ENCODE data around the gene ALKAL2. TPM values are rescaled to one million over a fixed set of nuclear protein-coding genes. Genes with fewer than 3 reads are reported as not detected.
"Not testable (repeated sequence)": the region's sequence is repeated elsewhere in the genome, so short reads cannot be mapped to it uniquely, and the experiment has no call there.

ALKAL2 gene
- total and polyA plus RNA-seq, 3 donors from 2014 or later: 29.6 to 69.4 (median 46.9) TPM

GRCh38 chr2:317501-318424 lies 29.9 kb upstream of the ALKAL2 start:
- Histone ChIP-seq H3K4me1 (no peaks in the 10 kb centered on the region), H3K9me3 (no peaks in the 10 kb centered on the region), H3K27ac (no peak overlapping the region), H3K36me3 (ENCODE audit: low read depth, missing control alignments) (no peaks in the 10 kb centered on the region), H3K27me3 (no peaks in the 10 kb centered on the region), H3K4me3 (no peak overlapping the region)
- TF ChIP-seq CTCF (IDR thresholded peaks at IDR 0.05) (no peak), POLR2A (IDR thresholded peaks at IDR 0.05) (no peak)
- DNase-seq: no peak
- intact Hi-C loops (cut with DNase I; ENCODE audit: low total_unique reads): no loop called here
- 64 to 66% methylated on average over 27 of the region's 27 CpGs for WGBS, 2 donors

- Histone ChIP-seq H3K9me3 (no peaks in the 10 kb centered on the region), H3K27ac (no peak overlapping the region), H3K4me1 (no peaks in the 10 kb centered on the region), H3K4me3 (no peak overlapping the region), H3K27me3 (no peaks in the 10 kb centered on the region), H3K36me3 (ENCODE audit: low read depth, missing control alignments) (no peaks in the 10 kb centered on the region)
- TF ChIP-seq POLR2A (IDR thresholded peaks at IDR 0.05): no peak
- no peak for TF ChIP-seq CTCF (IDR thresholded peaks at IDR 0.05)
- intact Hi-C loops (cut with DNase I; ENCODE audit: low total_unique reads): no loop called here
- DNase-seq: no peak
- WGBS, 2 donors: 95 to 96% methylated on average over 12 of the region's 12 CpGs
Observed at GRCh38 chr2:316381-316780, 28.5 kb upstream of the ALKAL2 start.

- H3K27ac ChIP-seq; H3K4me3 ChIP-seq; DNase-seq; H3K4me1 ChIP-seq; H3K36me3 ChIP-seq (ENCODE audit: low read depth, missing control alignments); H3K9me3 ChIP-seq; intact Hi-C loops (cut with DNase I; ENCODE audit: low total_unique reads); H3K27me3 ChIP-seq: not testable (repeated sequence)
- 69 to 77% methylated on average over 6 of the region's 6 CpGs for WGBS, 2 donors
Observed at GRCh38 chr2:315925-316324, 28.0 kb upstream of the ALKAL2 start.

- no peaks in the 10 kb centered on the region for H3K4me1 ChIP-seq
- H3K36me3 ChIP-seq (ENCODE audit: low read depth, missing control alignments): no peaks in the 10 kb centered on the region
- H3K27ac ChIP-seq: no peak overlapping the region
- TF ChIP-seq POLR2A (IDR thresholded peaks at IDR 0.05): no peak
- no peak for TF ChIP-seq CTCF (IDR thresholded peaks at IDR 0.05)
- no peaks in the 10 kb centered on the region for H3K27me3 ChIP-seq
- H3K4me3 ChIP-seq: peak overlapping the region; percentile 6 to 43
- H3K9me3 ChIP-seq: no peaks in the 10 kb centered on the region
- DNase-seq: no peak
- intact Hi-C loops (cut with DNase I; ENCODE audit: low total_unique reads): no loop called here
- 75 to 86% methylated on average over 18 to 56 of the region's 56 CpGs for WGBS, 2 donors
Observed at GRCh38 chr2:314561-315336, 26.9 kb upstream of the ALKAL2 start.

GRCh38 chr2:313991-314390 lies 26.1 kb upstream of the ALKAL2 start:
- Histone ChIP-seq H3K4me3 (peak overlapping the region in 1 of 2 donors; percentile 43), H3K27ac (no peak overlapping the region), H3K4me1 (no peaks in the 10 kb centered on the region), H3K9me3 (no peaks in the 10 kb centered on the region), H3K36me3 (ENCODE audit: low read depth, missing control alignments) (no peaks in the 10 kb centered on the region), H3K27me3 (no peaks in the 10 kb centered on the region)
- TF ChIP-seq CTCF (IDR thresholded peaks at IDR 0.05): no peak
- WGBS, 2 donors: 49 to 63% methylated on average over 11 to 14 of the region's 14 CpGs
- intact Hi-C loops (cut with DNase I; ENCODE audit: low total_unique reads): no loop called here
- DNase-seq: no peak
